Esophagus muscularis mucosa (tissue), 4 donors: ENCODE measurements around the gene LEMD3. TPM values are rescaled to one million over a fixed set of nuclear protein-coding genes. Genes with fewer than 3 reads are reported as not detected.

ENCODE experiments used
- DNase-seq: peaks from one replicate; pipeline ENCODE4 v3.0.0-alpha.2; 2017; ENCODE audit errors: extremely low spot score
- H3K27ac ChIP-seq, 4 donors: fragments of 200-600 bp; sonication (generic); replicated peaks in 1 of 4; 1 replicate in 3 of 4; 2 replicates in 1 of 4; pipeline ENCODE4 v1.5.1; 2016 to 2019; ENCODE audit warnings: mild to moderate bottlenecking in 1 of 4
- H3K27me3 ChIP-seq, 4 donors: fragments of 200-600 bp; sonication (generic); one replicate each; pipeline versions ENCODE4 v1.5.1 to v1.6.0; 2016 to 2019
- H3K36me3 ChIP-seq, 4 donors: fragments of 200-600 bp; sonication (generic); one replicate each; pipeline ENCODE4 v1.5.1; 2016 to 2019
- H3K4me1 ChIP-seq, 4 donors: fragments of 200-600 bp; sonication (generic); one replicate each; pipeline ENCODE4 v1.5.1; 2016 to 2019
- H3K4me3 ChIP-seq, 4 donors: fragments of 200-600 bp; sonication (generic); 1 replicate in 2 of 4; 2 replicates in 2 of 4; pipeline ENCODE4 v1.5.1; 2016 to 2019; ENCODE audit warnings: mild to moderate bottlenecking in 4 of 4, moderate library complexity in 1 of 4
- H3K9me3 ChIP-seq, 4 donors: fragments of 200-600 bp; sonication (generic); 1 replicate in 3 of 4; 2 replicates in 1 of 4; pipeline ENCODE4 v1.5.1; 2016 to 2019
- EP300 ChIP-seq: sonication (generic); formaldehyde crosslinking; IDR thresholded peaks from one replicate; pipeline ENCODE4 v1.6.1; 2017; ENCODE audit warnings: antibody characterized with exemption
- POLR2A ChIP-seq: fragments of 450-650 bp; IDR thresholded peaks from one replicate; pipeline ENCODE4 v1.6.1; 2017; ENCODE audit warnings: antibody characterized with exemption, moderate library complexity, mild to moderate bottlenecking, low read depth
- POLR2AphosphoS5 ChIP-seq, 2 donors: sonication (generic); formaldehyde crosslinking; IDR thresholded peaks; one replicate each; pipeline ENCODE4 v1.6.1; 2017; ENCODE audit warnings: antibody characterized with exemption in 2 of 2
- WGBS: methylation state at CpG from one replicate; pipeline ENCODE4 v1.1.5; 2018; 5-methylcytosine and 5-hydroxymethylcytosine counted together
- intact Hi-C: fragments of 100-400 bp; cut with DNase I; formaldehyde crosslinking; loops from one replicate; pipeline ENCODE4 v1.15.1; 2023
- total RNA-seq, 4 donors: library from RNA; depleted of rRNA; stranded (reverse); fragments of >200 nt; gene quantifications; one replicate each; pipeline versions ENCODE4 v1.1.0 to v1.2.1, GENCODE V29; 2016
- TF ChIP-seq, protein P1 (sequence below), 3 experiments: fragments of 200-600 bp in 2 of 3; fragments of 450-650 bp in 1 of 3; sonication (generic) in 2 of 3; IDR thresholded peaks; one replicate each; pipeline ENCODE4 v1.5.1; 2017 to 2019; ENCODE audit warnings: antibody characterized with exemption in 3 of 3, mild to moderate bottlenecking in 2 of 3, moderate library complexity in 1 of 3

Gene LEMD3
- total RNA-seq, 4 donors from 2014 or later: 26.6 to 39.0 (median 29.3) TPM

DNA sequence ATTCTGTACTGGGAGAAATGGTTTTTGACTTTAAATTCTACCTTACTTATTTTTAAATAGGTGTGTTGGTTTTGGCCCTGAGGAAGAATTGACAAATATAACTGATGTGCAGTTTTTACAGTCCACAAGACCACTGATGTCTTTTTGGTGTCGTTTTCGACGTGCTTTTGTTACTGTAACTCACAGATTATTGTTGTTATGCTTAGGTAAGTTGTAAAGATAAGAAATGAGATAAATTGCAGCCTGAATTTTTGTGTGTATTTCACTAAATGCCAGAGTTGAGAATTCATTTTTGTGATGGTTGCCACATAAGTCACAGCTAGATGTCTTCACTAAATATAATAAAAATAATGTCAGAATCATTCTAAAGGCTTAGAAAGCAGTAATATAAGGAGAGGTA, 69.2 kb downstream of the LEMD3 start:
- H3K4me1 ChIP-seq: no peaks in the 10 kb centered on the region
- TF ChIP-seq POLR2A: no peak
- no peak for TF ChIP-seq POLR2AphosphoS5 (IDR thresholded peaks at IDR 0.05)
- TF ChIP-seq, protein P1, sequence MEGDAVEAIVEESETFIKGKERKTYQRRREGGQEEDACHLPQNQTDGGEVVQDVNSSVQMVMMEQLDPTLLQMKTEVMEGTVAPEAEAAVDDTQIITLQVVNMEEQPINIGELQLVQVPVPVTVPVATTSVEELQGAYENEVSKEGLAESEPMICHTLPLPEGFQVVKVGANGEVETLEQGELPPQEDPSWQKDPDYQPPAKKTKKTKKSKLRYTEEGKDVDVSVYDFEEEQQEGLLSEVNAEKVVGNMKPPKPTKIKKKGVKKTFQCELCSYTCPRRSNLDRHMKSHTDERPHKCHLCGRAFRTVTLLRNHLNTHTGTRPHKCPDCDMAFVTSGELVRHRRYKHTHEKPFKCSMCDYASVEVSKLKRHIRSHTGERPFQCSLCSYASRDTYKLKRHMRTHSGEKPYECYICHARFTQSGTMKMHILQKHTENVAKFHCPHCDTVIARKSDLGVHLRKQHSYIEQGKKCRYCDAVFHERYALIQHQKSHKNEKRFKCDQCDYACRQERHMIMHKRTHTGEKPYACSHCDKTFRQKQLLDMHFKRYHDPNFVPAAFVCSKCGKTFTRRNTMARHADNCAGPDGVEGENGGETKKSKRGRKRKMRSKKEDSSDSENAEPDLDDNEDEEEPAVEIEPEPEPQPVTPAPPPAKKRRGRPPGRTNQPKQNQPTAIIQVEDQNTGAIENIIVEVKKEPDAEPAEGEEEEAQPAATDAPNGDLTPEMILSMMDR (IDR thresholded peaks at IDR 0.05): no peak
- TF ChIP-seq EP300: no peak
- 95% methylated on average over 3 of the region's 3 CpGs for WGBS
- H3K27me3 ChIP-seq: no peaks in the 10 kb centered on the region
- no peaks in the 10 kb centered on the region for H3K9me3 ChIP-seq
- intact Hi-C loops: no loop called here
- H3K4me3 ChIP-seq: no peak overlapping the region
- peaks cover 0 to 38% (median 18%) of the 10 kb centered on the region in 4 donors for H3K36me3 ChIP-seq
- H3K27ac ChIP-seq: no peak overlapping the region
- no peak for DNase-seq

- Histone ChIP-seq H3K27me3 (no peaks in the 10 kb centered on the region), H3K9me3 (no peaks in the 10 kb centered on the region), H3K4me3 (no peak overlapping the region), H3K4me1 (no peaks in the 10 kb centered on the region), H3K36me3 (peaks cover 6 to 28% (median 16%) of the 10 kb centered on the region in 4 donors), H3K27ac (no peak overlapping the region)
- no peak for DNase-seq
- intact Hi-C loops: no loop called here
- 94% methylated on average over 2 of the region's 2 CpGs for WGBS
- TF ChIP-seq POLR2AphosphoS5 (IDR thresholded peaks at IDR 0.05) (no peak), POLR2A (no peak), EP300 (no peak)
- TF ChIP-seq, protein P1 (IDR thresholded peaks at IDR 0.05): no peak
These were observed 79.6 kb downstream of the LEMD3 start for GRCh38 chr12:65248656-65249633.

- TF ChIP-seq, protein P1 (IDR thresholded peaks at IDR 0.05): no peak
- TF ChIP-seq POLR2AphosphoS5 (IDR thresholded peaks at IDR 0.05) (no peak), POLR2A (no peak), EP300 (no peak)
- no peak for DNase-seq
- Histone ChIP-seq H3K36me3 (peaks cover 0 to 4% (median 0%) of the 10 kb centered on the region in 4 donors), H3K4me3 (no peak overlapping the region), H3K4me1 (no peaks in the 10 kb centered on the region), H3K9me3 (no peaks in the 10 kb centered on the region), H3K27me3 (no peaks in the 10 kb centered on the region), H3K27ac (no peak overlapping the region)
- 89% methylated on average over 1 of the region's 1 CpG for whole genome bisulfite sequencing
- intact Hi-C loops: no loop called here
These were observed 83.1 kb downstream of the LEMD3 start for GRCh38 chr12:65252515-65252914.

DNA sequence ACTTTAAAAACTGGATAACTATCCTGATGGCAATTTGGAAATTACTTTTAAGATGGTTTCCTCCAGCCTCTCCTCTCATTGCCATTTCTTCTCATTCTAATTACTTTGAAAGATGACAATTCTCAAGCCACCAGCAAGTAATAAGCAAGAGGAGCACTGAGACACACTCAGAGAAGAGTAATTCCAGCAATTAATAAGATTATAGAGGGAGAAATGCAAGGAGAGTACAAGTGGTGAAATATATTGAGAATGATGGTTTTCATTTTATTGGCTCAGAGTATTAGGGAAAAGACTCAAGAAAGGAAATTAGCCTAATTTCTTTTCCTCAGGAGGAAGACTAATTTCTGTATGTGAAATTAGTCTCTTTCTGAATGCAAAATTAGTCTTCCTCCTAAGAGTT, 88.6 kb downstream of the LEMD3 start:
- intact Hi-C loops: no loop called here
- Histone ChIP-seq H3K36me3 (no peaks in the 10 kb centered on the region), H3K27me3 (no peaks in the 10 kb centered on the region), H3K4me1 (no peaks in the 10 kb centered on the region), H3K9me3 (no peaks in the 10 kb centered on the region), H3K4me3 (no peak overlapping the region), H3K27ac (no peak overlapping the region)
- TF ChIP-seq EP300: no peak
- TF ChIP-seq, protein P1 (IDR thresholded peaks at IDR 0.05): no peak
- TF ChIP-seq POLR2AphosphoS5 (IDR thresholded peaks at IDR 0.05): no peak
- TF ChIP-seq POLR2A: no peak
- no peak for DNase-seq
